HG03378 (cell line): Measurements from ENCODE around the gene NUP210L.

ENCODE experiments used
- ATAC-seq: cut with Tn5 transposase; IDR thresholded peaks from one replicate; pipeline ENCODE4 v1.9.1; 2021; ENCODE audit warnings: mild to moderate bottlenecking, moderate library complexity; ENCODE audit not compliant: unreplicated experiment

Gene NUP210L

DNA sequence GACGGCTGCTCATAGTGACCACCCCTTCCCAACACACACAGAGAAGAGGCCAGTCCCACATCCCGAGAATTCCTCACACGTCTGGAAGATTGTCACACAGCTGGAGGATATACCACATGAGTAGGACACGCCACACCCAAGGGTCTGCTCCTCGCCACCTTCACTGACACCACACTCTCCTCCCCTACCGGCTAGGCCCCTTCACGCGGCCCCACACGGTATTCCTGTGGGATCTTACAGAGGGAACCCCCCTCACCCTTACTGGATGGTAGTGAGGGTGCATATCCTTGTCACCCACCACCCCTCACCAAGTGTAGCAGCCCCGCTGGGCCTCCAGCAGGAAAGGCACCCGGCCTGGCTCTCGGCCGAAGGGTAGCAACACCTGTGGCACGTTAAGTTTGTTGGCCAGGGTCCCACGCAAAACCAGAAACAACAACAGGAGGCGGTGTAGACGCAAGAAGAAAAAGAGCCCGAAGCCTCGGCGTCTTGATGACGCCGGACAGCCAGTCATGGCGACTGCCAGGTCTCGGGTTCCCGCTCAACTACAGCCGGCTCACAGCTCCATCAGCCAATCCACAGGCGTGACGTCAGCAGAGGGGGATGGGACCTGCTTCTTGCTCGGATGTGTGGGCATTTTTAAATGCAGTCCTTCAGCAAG lies at the start of gene NUP210L:
TSS of gene NUP210L (minus strand) at position 540 of the 658 bp plus-strand sequence.
- ATAC-seq: no peak

DNA sequence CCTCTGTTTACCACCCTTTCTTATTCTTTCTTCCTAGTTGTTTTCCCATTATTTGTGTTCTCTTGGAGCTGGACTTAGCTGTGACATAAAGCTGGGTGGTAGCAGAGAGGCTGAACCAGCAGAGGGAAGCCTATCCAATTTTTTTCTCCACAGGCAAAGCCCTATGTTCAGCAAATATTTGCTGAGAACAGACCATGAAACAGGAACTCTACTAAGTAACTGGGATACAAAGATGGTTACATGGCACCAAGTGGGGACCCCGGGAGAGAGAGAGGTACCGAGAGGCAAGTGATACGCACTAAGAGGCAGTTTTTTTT lies 44.6 kb upstream of the NUP210L start:
- ATAC-seq: no peak

DNA sequence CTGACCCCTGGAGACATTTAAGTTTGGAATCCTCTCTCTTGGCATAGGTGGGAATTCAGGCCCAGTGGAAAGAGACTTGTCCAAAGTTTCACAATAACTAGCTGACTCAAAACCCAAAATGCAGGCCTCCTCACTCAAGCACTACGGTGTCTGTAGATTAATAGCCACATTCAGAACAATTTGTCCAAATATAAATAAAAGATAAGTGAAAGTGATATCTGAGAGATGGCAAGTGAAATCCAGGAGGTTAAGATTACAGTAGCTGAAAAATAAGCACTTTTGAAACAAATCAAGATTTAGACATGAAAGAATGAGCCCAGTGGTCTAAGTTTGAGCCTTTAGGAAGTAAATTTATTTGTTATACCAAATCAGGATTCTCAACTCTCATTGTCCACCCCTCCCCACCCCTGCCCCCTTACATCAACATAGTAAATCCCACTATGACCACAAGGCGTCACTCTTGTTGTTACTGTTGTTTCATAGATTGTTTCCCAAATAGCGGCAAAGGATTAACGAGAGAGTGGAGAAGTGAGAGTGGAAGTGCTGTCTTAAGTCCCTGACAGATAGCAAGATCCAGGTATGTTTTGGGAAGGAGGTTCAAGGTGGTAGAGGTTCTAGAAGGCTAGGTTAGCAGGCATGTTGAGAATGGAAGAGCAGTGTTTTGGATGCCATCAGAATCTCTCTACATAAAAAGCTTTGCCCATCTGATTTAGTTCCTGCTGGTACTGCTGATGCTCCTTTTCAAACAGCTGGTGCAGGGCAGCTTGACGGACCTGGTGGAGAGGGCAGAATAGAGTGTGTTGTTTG lies 44.1 kb upstream of the NUP210L start:
- ATAC-seq: no peak

DNA sequence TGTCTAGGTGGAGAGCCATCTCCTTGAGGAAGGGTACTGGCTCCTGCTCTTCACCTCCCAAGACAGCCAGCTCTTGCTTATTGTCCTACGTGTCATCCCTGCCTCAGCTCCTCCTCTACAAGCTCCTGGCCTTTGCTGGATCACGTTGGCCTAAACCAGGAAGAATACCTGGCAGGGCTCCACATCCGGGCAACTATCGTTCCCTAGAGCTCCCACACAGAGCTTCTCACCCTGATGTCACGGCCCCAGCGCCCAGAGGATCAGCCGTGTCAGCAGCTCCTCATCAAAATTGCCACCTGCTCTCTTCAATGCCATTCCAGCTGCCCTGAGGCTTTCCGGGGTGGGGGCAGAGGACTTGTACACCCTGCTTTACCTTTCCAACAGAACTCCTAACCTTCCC lies 38.9 kb upstream of the NUP210L start:
- ATAC-seq: no peak

DNA sequence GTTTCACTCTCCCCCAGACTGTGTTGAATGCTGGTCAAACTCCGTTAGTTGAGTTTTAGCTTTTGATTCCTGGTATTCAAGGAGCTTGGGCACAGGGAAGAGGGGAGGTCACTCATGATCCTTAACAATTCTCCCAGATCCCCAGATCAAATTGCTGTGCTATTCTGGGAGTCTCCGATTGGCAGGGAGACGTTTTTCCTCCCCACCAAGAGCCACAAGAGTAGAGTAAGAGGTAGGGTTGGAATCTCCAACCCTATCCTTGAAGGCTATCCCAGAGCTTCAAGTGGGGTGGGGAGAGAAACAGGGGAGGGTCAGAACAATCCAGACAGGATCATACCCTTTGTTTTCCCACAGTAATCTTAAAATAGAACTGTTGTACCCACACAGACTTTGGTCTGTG lies 37.6 kb upstream of the NUP210L start:
- no peak for ATAC-seq

DNA sequence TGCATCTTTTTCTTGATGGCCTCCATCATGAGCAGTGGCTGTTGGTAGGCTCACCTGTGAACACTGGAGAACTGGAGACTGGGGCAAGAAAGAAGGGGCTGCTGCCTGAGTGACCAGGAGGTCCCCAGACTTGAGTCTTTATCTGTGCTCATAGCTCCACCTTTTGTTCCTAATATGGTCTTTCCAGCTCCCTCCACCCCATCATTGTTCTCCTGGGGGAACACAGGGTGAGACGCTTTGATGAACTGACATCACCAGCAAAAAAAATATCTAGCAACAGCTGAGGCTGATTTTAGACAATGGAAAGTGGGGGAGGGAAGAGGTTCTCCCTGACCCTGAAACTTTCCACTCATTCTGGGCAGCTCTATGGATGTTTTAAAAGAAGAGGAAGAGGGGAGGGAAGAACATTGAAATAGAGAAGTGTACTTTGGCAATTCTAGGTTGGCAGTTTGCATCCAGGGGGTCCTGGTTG lies 37.2 kb upstream of the NUP210L start, which contains the start of gene TPM3:
TSS of gene TPM3 (minus strand) at position 111 of the 472 bp plus-strand sequence. CDS start at position 29, 82 bp downstream.
- no peak for ATAC-seq

DNA sequence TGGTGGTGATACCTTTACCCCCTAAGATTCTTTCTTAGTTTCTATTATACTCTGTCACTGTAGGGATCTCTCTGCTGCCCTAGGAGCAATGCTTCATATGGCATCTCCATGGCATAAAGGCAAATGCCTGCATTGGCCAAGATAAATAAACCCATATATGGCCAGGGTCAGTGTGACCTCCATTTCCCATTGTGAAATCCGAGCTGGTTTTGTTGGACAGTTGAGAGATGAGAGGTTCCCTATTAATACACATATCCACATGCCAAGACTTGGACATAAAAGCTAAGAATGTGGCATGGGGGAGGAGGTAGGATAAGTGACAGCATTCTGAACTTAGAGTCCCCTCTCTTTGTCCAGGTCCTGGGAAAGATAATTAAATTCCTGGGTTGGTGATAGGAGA lies 35.7 kb upstream of the NUP210L start:
- ATAC-seq: no peak

DNA sequence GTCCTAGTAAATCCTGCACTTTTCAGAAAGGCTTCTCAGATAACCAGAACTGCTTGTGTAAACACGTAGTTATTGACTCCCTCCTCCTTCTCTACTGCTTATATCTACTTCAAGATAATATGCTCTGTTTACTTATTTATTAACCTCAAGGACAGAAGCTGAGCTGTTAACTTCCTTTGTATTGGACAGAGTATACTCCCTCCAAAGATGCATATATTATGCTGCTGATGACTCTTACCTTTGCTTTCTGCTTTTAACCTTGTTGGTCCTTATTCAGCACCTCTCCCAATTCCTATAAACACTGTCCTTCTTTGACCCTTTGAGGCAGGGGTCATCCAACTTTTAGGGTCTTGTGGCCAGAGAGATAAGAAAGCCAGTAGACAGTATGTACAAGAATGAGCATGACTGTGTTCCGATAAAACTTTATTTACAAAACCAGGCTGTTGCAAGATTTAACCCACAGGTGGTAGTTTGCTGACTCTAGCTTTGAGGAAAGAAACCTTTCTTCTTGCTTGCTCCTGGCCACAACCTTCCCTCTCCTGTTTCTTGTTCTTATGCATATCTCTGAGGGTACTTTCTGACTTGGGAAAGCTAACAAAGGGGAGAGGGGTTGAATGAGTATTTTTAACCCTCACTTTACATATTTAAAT lies 32.1 kb upstream of the NUP210L start:
- no peak for ATAC-seq

DNA sequence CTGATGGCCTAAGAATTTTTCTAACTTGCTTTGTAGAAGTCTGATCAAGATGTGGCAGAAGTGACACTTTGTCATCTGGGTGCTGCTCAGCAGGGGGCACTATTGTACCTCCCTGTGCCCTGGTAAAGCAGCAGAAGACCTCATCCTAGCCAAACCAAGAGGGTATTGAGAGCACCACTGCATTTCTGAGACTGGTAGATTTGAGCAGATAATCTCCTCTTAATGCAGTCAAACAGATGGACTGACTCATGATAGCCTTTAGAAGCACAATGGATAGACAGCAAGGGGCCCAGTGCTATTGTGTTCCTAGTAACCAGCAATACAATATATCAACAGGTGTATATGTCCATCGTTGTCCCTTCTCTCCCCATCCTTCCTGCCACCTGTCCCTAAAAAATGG lies 31.3 kb upstream of the NUP210L start:
- no peak for ATAC-seq

DNA sequence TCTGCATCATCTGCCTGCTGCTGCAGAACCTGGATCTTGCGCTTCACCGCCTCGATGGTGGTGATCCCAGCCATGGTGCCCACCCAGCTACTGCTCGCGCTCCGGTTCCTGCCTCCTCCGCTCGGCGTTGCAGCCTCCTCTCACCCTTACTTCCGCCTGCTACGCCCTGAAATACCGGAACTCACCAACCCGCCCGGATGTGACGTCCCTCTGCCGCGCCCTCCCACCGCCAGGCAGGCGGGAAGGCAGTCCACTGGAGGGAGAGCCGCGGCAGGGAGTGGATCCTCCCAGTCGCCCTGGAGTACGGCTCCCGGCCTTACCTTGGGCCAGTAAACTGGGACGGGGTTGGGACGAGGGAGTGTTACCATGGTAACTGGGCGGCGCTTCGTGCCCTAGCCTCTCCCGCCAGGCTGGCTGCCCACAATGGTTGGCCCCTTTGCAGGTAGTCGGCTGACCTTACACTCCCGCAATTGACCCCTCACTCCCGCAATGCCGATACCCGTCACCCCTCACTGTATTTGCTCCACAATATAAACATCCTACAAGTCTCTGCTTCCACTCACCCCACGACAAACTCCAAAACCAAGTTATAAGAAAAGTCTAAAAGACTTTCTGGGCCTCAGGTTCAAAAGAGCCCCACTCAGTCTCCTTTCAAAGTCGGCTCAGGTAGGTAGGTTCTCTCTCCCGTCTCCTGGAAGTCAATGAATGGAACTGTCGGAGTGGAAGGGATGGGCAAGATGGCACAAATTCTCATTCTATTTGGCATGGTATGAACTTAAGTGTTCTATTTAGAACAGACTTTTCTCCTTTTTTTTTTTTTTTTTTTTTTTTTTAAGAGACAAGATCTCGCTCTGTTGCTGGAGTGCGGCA lies 28.4 kb upstream of the NUP210L start:
- ATAC-seq: peak; percentile 64

DNA sequence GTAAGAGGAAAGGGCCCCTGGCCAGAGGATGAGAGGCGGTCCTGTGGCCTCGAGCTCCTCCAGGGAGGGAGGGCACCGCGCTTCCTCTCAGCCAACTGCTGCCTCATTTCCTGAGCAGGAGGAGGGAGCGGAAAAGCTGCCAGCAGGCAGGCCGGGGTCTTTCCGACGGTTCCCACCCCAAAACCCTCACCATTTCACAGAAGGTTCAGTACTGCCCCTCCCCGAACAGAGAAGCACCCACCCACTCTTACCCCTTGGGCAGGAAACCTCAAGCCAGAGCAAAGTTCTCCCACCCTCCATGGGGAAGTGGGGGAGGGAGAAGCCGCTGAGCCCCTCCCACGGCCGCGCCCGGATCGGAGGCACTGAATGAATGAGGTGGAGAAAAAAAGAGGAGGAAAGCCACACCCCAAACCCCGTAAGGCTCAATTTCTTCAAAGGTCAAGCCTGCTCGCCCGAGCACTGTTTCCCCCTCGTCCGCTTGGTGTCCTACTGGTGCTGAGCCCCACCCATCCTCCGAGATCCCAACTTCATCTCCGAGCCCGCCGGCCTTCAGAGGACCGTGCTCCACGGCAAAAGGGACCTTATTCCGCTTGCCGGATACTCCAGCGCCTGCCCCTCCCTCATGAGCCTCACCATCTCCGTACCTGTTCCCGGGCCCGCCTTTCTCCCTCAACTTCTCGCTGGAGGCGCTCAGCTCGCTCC lies 27.6 kb upstream of the NUP210L start:
- peak; percentile 49 for ATAC-seq

DNA sequence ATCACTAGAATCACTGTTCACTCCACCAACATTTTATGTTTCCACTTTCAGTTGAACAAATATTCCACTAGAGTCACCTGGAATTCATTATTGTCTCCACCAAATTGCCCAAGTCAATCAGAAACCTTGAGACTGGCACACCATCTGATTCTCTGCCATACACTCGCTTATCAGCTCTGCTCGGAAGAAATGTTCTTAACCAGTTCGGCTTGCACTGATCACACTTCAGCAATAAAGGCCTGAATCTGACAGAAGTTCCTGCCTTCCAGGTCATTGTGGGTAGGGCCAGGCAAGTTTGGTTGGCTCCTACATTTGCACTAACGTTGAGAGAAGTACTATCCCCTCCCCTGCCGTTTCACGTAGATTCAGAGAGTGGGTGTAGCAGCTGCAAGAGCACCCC lies 27.1 kb upstream of the NUP210L start:
- ATAC-seq: no peak

DNA sequence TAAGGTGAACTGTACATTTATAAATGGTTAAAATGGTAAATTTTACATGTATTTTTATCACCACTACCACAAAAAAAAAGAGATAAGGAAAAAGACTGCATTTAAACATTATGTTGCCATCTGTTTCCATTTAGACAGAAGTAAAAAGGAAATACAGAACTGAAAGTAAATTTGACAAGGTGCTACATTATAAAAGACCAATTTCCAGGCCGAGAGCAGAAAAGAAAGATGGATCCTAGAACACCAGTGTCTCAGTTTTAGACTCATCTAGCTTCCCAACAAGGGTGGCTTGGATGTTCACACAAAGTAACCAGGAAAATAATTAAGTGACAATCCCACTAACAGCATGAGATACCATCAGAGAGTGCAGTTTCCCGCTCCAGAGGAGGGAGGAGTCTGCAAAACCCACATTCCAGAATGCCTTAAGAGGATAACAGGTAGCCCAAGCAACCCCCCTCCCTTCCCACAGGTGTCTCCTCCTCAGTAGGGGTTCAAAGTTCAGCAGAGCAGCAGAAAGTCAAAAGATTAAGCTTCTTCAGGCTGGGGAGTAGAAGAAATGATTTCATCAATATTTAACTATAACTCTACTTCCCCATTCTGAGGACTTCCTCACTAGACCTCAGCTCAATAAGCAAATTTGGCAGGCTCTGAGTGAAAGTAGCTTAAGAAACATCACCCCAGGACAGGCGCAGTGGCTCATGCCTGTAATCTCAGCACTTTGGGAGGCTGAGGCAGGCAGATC lies 25.2 kb upstream of the NUP210L start:
- ATAC-seq: no peak

DNA sequence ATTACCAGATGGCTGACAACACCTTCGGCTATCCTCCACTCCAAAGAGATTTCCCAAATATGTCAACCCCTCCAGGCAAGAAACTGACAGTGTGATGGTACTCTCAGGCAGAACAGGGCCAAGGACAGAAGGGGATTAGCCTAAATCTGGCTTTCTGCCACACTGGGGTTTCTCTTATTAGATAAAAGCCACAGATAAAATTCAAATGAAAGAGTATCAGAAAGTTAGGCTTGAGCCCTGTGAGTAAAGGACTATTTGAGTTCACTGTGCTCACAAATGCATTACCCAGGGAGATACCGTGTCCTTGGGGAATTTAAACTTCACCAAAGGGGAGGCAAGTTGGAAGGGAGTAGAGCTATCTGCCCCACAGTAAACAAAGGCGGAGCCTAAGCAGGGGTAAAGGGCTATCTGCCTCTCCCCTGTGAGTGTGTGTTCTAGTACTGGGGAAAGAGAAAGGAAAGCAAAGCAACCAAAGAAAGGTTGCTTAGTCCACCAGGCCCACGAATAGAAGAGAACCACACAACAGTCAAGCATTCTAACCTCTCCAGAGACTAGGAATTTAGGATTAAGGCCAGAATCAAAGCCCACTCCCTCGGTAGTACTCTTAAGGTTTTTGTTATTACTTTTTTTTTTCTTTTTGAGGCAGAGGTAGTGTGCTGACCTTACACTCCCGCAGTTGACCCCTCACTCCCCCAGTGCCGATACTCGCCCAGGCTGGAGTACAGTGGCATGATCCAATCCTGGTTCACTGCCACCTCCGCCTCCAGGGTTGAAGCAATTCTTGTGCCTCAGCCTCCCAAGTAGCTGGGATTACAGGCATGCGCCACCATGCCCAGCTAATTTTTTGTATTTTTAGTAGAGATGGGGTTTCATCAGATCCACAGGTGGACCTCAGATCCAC lies 24.3 kb upstream of the NUP210L start:
- no peak for ATAC-seq

DNA sequence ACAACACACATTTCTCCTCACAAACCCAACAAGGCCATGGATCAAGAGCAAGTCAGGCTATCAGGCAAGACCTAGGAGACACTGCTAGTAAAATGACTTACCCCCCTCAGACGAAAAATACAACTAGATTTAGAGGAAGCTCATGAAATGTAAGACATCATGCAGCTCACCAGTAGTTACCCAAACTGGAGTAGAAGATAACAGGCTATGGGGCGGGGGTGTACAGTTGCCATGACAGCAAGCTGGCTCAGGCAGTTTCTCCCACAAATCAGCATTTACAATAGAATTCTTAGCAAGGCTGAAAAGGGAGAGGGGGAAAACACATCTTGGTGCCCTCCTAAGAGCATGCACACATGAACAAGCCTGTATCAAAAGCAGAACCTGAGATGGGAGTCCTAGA lies 23.1 kb upstream of the NUP210L start:
- ATAC-seq: no peak

DNA sequence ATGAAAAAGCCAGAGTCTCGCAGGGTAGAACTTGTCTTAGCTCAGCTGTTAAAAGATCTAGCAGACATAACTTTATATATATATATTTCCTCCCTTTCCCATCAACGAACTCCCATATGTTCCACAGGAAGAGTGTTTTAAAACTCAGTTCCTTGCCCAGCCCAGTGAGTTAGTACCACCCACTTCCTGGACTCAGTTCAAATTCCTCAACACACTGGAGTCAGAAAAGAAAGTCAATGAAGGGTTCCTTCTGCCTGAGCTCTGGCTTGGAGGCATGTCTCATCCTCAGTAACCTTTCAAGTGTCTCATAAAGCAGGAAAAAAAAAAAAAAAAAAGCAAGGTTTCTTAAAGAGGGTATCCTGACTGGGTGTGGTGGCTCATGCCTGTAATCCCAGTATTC lies 21.5 kb upstream of the NUP210L start:
- no peak for ATAC-seq

DNA sequence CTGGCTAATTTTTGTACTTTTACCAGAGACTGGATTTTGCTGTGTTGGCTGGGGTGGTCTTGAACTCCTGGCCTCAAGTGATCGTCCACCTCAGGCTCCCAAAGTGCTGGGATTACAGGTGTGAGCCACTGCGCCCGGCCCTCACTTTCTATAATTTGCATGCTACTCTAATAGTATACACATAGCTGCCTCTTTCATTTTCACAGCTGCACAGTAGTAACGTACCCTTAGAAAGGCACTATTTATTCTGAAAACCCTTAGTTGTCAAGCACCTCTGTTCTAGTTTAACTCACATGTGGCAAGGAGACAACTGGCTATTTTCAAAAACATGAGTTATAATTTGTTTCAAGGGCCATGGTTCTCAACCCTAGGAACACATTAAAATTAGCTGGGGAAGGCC lies 19.8 kb upstream of the NUP210L start:
- ATAC-seq: no peak

DNA sequence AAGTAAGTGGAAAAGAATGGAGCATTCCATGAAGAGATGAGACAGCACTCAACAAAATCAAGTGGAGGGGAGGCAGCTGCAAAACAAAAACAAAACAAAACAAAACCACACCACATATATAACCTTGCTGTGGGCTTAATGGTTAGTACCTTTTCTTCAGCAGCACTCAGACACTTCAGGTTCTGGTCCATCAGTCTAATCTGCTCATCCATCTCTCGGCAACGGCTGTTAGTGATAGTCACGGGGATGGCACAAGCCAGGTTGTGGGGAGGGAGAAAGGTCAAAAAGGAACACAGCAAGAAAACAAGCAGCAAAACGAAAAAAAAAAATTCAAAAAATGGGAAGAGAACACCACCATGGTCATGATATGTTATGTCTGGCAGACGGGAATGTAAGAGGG lies 17.0 kb upstream of the NUP210L start:
- no peak for ATAC-seq

DNA sequence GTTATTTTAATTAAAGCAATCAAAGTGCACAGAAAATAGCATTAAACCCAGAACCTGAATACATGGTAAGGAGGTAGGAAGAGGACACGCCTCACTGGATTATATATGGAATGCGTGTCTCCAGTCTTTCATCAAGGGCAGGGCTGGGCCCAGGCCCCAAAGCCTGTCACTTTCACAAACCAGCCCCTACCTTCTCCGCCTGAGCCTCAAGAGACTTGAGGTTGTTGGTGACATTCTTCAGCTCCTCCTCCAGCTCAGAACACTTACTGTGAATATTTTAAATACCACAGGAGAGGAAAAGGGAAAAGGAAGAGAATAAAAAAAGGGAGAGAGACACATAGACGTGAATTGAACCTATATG lies 16.3 kb upstream of the NUP210L start:
- no peak for ATAC-seq
